NCI-H2196 treated with DMSO at 0.1 percent for 48 hours (cell line): Measurements from ENCODE around the gene MISP3.
"Not testable (repeated sequence)": the region's sequence is repeated elsewhere in the genome, so short reads cannot be mapped to it uniquely, and the experiment has no call there.

ENCODE experiments used
- DNase-seq: peaks from one replicate; lab custom pipeline; 2025; ENCODE audit not compliant: unreplicated experiment; lab: John Stamatoyannopoulos, UW

MISP3 gene

DNA sequence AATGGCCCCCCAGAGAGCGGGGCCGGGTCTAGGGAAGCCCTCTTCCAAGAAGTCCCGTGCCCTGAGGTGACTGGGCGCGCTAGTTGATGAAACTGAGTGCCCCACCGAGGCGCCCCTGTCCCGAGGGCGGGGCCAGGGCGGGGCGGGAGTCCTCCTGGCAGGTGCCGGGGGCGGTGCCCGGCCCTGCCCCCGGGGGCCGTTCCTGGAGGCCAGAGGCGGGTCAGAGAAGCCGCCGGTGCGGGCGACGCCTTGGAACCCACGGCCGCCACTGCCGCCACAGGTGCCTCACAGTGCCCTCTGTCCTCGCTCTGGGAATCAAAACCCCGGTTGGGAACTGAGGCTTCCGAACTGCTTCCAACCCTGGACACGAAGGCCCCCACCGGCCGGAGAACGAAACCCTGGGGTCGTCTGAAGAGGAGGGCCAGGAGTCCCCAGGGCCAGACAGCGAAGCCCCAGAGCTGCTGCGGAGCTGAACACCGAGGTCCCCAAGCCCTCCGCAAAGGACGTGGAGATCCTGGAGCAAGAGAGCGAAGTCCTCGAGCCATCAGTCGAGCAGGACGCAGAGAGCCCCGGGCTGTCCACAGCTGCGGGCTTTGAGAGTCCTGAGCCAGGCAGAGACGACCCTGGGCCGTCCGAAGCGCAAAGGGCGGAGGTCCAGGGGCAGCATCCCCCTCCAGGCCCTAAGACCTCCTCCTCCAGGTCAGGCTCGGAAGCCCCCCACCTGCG lies at the start of gene MISP3:
MISP3 (plus strand) TSS at position 252 of the 726 bp plus-strand sequence. CDS start 524 bp downstream, outside the sequence.
- peak; percentile 83 for DNase-seq

DNA sequence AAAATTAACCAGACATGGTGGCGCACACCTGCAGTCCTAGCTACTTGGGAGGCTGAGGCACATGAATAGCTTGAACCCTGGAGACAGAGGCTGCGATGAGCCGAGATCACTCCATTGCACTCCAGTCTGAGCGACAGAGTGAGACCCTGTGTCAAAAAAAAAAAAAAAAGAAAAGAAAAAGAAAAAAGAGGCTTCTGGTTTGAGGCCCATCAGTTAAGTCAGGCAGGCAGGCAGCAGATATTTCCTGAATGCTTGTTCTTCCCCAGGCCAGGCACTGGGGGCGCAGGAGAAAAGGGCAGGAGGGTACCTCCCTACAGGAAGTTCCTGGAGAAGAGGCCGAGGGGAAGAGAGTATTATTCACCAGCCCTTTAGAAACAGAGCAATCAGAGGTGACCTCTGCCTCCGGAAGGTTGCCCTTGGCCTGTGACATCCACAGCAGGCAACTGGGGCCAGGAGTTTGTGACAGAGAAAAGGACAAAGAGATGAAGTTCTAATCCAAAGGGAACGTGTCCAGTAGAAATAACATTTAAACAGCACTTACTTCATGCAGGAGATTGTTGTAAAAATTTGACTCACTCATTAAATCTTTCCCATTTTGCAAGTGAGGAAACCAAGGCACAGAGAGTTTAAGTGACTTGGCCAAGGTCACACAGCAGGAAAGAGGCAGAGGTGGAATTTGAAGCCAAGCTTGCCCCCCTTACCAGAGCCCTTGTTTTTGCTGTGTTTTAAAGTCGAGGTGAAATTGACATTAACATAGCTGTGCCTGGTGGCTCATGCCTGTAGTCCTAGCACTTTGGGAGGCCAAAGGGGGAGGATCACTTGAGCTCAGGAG lies 49.0 kb upstream of the MISP3 start:
- DNase-seq, result no peak

DNA sequence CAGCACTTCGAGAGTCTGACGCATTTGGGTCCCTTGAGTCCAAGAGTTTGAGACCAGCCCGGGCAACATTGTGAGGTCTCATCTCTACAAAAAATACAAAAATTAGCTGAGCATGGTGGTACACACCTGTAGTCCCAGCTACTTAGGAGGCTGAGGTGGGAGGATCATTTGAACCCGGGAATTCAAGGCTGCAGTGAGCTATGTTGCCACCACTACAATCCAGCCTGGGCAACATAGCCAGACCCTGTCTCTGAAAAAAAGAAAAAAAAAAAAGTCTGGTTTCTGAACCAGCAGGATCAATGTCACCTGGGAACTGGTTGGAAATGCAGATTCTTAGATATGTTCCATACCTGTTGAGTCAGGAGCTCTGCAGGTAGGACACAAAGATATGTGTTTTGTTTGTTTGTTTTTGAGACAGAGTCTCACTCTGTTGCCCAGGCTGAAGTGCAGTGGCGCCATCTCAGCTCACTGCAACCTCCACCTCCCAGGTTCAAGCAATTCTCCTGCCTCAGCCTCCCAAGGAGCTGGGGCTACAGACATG lies 45.9 kb upstream of the MISP3 start:
- DNase-seq, result not testable (repeated sequence)

DNA sequence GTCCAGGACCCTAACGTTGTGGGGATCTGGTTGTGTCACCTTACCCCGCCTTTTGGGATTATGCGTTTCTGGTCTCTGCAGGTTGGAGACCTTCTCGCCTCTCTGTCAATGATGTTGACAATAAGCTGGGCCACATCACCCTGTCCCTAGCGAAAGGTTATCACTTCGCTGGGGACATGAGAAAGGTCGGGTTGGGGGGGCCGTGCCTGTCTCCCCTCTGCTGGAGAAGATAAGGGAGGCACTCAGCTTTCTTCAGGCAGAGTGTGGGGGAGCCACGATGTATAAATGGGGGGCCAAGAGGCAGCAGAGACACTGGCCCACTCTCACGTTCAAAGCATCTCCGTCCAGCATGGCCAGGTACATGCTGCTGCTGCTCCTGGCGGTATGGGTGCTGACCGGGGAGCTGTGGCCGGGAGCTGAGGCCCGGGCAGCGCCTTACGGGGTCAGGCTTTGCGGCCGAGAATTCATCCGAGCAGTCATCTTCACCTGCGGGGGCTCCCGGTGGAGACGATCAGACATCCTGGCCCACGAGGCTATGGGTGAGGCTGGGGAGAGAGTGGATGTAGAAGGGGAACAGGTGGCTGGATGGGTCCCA lies 44.6 kb upstream of the MISP3 start, which contains the start of gene RLN3:
RLN3 (plus strand) TSS at position 293 of the 595 bp plus-strand sequence; CDS start at position 350, 57 bp downstream.
- no peak for DNase-seq

DNA sequence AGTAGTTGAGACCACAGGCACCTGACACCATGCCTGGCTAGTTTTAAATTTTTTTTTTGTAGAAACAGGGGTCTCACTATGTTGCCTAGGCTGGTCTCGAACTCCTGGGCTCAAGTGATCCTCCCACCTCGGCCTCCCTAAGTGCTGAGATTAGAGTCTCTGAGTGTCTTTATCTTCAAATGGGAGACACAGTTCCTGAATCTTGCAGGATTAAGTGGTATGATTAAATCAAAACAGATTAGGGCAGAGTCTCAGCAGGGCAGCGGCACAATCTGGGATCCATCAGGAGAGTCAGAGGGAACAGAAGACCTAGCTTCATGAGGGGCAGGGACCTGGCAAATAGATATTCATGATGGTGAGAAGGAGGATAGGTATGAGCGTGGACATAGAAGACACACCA lies 43.7 kb upstream of the MISP3 start:
- no peak for DNase-seq

DNA sequence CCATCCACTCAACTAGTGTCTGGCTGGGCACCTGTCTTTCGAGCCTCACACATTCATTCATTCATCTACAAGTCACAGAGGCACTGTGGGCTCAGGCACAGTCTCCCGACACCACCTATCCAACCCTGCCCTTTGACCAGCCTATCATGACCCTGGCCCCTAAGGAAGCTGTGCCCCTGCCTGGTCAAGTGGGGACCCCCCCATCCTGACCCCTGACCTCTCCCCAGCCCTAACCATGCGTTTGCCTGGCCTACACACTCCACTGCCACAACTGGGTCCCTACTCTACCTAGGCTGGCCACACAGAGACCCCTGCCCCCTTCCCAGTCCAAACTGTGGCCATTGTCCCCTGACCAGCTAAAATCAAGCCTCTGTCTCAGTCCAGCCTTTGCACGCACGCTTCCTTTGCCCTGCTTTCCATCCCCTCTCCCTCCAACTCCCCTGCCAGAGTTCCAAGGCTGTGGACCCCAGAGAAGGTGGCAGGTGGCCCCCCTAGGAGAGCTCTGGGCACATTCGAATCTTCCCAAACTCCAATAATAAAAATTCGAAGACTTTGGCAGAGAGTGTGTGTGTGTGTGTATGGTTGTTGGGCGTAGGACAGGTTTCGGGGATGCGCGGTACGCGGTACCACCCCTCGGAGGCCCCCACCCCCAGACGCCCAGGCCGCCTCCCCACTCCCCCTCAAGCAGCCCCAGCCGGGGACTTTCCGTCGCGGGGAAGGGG lies 41.4 kb upstream of the MISP3 start:
- no peak for DNase-seq

DNA sequence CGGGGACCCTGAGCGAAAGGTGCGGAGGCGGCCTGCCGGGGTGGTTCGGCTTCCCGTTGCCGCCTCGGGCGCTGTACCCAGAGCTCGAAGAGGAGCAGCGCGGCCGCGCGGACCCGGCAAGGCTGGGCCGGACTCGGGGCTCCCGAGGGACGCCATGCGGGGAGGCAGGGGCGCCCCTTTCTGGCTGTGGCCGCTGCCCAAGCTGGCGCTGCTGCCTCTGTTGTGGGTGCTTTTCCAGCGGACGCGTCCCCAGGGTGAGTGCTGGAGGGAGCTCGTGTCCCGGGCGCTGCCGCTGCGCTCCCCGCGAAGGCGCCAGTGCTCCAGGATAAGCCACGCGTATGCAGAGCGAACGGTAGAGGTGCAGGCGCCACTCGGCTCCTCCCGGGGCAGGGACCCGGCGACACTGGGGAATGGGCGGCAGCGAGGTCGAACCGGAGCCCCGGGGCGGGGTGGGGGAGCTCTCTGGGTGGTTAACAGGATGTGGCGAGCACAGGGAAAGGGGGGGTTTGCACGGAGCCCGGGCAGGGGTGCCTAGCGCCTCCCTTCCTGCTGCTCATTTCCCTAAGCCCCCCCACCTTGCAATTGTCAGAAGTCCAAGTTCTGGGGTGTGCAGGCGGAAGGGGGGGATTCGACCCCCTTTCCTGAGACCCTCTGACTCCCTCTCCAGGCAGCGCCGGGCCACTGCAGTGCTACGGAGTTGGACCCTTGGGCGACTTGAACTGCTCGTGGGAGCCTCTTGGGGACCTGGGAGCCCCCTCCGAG lies 40.7 kb upstream of the MISP3 start, which contains the start of gene IL27RA:
IL27RA (plus strand) TSS at position 44 of the 762 bp plus-strand sequence; CDS start at position 155, 111 bp downstream.
- DNase-seq, result peak; percentile 48

DNA sequence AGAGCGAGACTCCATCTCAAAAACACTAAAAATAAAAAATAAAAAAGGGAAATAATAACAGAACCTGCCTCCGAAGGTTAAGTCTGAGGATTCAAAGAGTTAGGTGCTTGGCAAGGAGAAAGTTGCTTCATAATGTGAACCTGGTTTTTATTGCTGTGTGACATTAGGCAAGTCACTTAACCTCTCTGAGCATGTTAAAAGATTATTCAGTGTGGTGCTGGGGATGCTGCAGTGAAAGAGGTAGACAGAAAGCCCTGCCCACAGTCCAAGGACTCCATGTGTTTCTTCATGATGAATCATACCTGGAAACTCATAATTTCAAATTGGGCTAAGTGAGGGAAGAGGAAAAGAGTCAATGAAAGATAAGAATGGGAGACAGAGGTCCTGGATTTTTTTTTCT lies 38.6 kb upstream of the MISP3 start:
- DNase-seq, result no peak

DNA sequence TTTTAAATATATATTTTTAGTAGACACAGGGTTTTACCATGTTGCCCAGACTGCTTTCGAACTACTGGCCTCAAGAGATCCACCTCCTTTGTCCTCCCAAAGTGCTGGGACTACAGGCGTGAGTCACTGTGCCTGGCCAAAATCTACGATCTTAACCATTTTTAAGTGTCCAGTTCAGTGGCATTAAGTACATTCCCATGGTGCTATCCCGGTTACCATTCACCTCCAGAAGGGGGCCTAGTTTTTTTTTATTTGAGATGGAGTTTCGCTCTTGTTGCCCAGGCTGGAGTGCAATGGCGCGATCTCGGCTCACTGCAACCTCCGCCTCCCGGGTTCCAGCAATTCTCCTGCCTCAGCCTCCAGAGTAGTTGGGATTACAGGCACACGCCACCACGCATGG lies 37.4 kb upstream of the MISP3 start:
- DNase-seq, result not testable (repeated sequence)

DNA sequence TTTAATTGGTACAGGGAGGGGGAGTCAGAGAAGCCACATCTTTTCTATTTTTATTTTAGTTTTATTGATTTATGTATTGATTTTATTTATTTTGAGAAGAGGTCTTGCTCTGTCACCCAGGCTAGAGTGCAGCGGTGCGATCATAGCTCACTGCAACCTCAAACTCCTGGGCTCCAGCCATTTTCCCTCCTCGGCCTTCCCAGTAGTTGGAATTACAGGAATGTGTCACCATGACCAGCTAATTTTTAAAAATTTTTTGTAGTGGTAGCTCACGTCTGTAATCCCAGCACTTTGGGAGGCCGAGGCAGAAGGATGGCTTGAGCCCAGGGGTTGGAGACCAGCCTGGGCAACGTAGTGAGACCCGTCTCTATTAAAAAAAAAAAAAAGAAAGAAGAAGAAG lies 36.9 kb upstream of the MISP3 start:
- no peak for DNase-seq

DNA sequence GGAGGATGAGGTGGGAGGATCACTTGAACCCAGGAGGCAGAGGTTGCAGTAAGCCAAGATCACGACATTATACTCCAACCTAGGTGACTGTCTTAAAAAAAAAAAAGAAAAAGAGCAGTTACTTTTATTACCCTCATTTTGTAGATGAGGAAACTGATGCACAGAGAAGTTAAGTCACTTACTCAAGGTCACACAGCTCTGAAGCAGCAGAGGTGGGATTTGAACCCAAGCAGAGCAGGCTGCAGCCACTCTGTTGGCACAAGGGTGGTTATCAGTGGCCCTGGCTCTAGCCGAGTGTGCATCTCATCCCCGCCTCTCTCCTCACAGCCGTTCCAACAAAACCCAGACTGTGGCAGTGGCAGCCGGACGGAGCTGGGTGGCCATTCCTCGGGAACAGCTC lies 33.4 kb upstream of the MISP3 start:
- DNase-seq, result no peak

DNA sequence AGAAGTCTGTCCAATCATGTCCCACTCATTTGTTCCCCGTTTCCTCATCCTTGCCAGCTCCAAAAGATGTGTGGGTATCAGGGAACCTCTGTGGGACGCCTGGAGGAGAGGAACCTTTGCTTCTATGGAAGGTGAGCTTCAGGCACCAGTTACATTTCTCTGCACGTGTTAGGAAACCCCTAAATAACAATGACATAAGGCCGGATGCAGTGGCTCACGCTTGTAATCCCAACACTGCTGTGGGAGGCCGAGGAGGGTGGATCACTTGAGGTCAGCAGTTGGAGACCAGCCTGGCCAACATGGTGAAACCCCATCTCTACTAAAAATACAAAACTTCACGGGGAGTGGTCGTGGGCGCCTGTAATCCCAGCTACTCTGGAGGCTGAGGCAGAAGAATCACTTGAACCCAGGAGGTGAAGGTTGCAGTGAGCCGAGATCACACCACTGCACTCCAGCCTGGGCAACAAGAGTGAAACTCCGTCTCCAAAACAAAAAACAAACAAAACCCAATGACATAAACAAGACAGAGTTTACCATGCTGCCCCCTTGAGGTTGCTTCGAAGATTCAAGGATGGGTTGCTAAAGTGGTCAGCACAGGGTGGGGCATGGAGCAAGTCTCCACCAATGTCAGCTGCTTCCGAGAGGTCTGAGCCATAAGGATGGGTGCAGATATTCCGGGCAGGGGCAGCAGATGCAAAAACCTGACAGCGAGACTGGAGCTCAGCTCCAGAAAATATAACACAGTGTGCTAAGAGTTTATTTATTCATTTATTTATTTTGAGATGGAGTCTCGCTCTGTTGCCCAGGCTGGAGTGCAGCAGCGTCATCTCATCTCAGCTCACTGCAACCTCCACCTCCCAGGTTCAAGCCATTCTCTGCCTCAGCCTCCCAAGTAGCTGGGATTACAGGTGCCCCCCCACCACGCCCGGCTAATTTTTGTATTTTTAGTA lies 29.7 kb upstream of the MISP3 start:
- peak; percentile 41 for DNase-seq

DNA sequence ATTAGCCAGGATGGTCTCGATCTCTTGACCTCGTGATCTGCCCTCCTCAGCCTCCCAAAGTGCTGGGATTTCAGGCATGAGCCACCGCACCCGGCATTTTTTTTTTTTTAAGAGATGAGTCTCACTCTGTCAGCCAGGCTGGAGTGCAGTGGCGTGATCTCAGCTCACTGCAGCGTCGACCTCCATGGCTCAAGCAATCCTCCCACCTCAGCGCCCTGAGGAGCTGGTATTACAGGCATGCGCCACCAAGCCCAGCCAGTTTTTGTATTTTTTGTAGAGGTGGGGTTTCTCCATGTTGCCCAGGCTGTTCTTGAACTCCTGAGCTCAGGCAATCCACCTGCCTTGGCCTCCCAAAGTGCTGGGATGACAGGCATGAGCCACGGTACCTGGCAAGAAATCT lies 24.7 kb upstream of the MISP3 start:
- DNase-seq, result not testable (repeated sequence)

DNA sequence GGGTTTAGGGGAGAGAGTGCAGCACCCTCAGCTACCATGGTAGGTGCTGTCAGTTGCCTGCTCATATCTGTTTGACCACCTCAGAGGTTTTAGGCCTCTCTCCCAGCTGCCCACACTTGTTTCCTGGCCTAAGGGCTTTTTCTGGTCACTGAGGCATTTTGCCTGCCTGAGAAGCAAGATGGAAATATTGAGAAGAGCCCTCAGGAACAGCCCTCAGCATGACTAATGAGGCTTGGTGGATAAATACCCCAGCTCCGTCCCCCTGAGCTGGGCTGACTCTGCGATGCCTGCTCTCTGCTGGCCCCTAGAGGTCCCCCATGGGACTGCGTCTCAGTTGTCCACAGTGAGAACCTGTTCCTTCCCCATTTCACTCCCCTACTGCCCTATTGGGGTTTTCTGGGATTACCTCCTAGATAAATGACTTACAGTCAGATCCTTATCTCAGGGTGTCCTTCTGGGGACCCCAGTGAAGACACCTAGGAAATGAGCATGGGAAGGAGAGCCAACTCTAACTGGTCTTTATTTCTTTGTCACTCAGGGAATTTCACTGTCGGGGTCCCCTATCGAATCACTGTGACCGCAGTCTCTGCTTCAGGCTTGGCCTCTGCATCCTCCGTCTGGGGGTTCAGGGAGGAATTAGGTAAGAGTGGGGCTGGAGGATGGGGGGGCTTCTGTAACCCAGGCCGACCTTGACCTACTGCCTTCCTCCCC lies 24.0 kb upstream of the MISP3 start:
- DNase-seq, result no peak

DNA sequence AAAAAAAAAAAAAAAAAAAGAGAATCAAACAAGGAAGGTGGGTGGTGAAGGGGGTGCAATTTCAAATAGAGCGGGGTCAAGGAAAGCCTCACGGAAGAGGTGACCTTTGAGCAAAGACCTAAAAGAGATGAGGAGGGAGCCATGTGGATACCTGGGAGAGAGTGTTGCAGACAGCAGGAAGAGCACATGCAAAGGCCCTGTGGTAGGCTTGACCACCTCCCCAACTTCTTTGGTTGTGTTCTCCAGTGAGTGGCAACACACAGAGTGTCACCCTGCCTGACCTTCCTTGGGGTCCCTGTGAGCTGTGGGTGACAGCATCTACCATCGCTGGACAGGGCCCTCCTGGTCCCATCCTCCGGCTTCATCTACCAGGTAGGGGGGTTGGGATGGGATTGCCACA lies 22.1 kb upstream of the MISP3 start:
- no peak for DNase-seq

DNA sequence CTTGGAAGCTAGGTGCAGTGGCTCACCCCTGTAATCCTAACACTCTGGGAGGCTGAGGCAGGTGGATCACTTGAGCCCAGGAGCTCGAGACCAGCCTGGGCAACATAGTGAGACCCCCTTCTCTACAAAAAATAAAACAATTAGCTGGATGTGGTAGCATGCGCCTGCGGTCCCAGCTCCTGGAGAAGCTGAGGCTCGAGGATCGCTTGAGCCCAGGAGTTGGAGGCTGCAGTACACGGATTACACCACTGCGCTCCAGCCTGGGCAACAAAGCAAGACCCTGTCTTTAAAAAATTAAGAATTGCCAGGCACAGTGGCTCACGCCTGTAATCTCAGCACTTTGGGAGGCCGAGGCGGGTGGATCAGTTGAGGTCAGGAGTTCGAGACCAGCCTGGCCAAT lies 21.6 kb upstream of the MISP3 start:
- not testable (repeated sequence) for DNase-seq

DNA sequence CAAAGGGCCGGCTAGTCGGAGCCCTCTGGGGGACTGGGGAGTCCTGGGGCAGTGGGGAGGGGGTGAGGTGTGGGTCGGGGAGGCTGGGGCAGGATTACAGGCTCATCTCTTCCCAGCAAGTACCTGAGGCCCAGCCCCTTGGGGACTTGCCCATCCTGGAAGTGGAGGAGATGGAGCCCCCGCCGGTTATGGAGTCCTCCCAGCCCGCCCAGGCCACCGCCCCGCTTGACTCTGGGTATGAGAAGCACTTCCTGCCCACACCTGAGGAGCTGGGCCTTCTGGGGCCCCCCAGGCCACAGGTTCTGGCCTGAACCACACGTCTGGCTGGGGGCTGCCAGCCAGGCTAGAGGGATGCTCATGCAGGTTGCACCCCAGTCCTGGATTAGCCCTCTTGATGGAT lies 20.6 kb upstream of the MISP3 start:
- DNase-seq, result no peak

DNA sequence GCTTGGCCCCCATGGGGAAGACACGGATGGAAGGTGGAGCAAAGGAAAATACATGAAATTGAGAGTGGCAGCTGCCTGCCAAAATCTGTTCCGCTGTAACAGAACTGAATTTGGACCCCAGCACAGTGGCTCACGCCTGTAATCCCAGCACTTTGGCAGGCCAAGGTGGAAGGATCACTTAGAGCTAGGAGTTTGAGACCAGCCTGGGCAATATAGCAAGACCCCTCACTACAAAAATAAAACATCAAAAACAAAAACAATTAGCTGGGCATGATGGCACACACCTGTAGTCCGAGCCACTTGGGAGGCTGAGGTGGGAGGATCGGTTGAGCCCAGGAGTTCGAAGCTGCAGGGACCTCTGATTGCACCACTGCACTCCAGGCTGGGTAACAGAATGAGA lies 20.1 kb upstream of the MISP3 start:
- no peak for DNase-seq
